BLaER1 treated with 17β-estradiol and CSF1 and Interleukin-3, amounts not matched to agents 10 nM and 100 nM (cell line): ENCODE results near the gene GMDS.

Experiments
- H3K27ac ChIP-seq, 11 experiments: shearing (Covaris generic); formaldehyde crosslinking; 2 replicates each; pipeline ENCODE4 v1.8.1; 2022
- H3K27me3 ChIP-seq, 11 experiments: shearing (Covaris generic); formaldehyde crosslinking; 2 replicates each; pipeline ENCODE4 v1.8.1; 2022
- H3K36me3 ChIP-seq, 11 experiments: shearing (Covaris generic); formaldehyde crosslinking; 2 replicates each; pipeline ENCODE4 v1.8.1; 2022
- H3K4me1 ChIP-seq, 10 experiments: shearing (Covaris generic); formaldehyde crosslinking; 2 replicates each; pipeline ENCODE4 v1.8.1; 2022
- H3K4me2 ChIP-seq, 11 experiments: shearing (Covaris generic); formaldehyde crosslinking; 2 replicates each; pipeline ENCODE4 v1.8.1; 2022
- H3K4me3 ChIP-seq, 10 experiments: shearing (Covaris generic); formaldehyde crosslinking; 2 replicates each; pipeline ENCODE4 v1.8.1; 2022
- H3K9ac ChIP-seq, 11 experiments: shearing (Covaris generic); formaldehyde crosslinking; 2 replicates each; pipeline ENCODE4 v1.8.1; 2022
- H3K9me3 ChIP-seq, 11 experiments: shearing (Covaris generic); formaldehyde crosslinking; replicated peaks in 1 of 11; 2 replicates each; pipeline ENCODE4 v1.8.1; 2022
- H4K20me1 ChIP-seq, 11 experiments: shearing (Covaris generic); formaldehyde crosslinking; 2 replicates each; pipeline ENCODE4 v1.8.1; 2022
- Cebpa-rat ChIP-seq, 11 experiments: shearing (Covaris generic); IDR thresholded peaks; 2 replicates each; pipeline ENCODE4 v1.8.1; 2022

Gene GMDS

GRCh38 chr6:1641343-1641885 lies 604.0 kb downstream of the GMDS start:
- Histone ChIP-seq H3K9me3 (no peaks in the 10 kb centered on the region), H3K9ac (no peak overlapping the region), H3K4me2 (peak overlapping the region in 9 of 11 experiments; percentile 15 to 87 (median 68); a peak in 16 of 22 replicates), H3K27me3 (peaks cover 0 to 6% (median 0%) of the 10 kb centered on the region in 11 experiments; a peak in 3 of 22 replicates), H4K20me1 (peaks cover 0 to 18% (median 0%) of the 10 kb centered on the region in 11 experiments; a peak in 7 of 22 replicates), H3K27ac (no peak overlapping the region), H3K36me3 (no peaks in the 10 kb centered on the region; a peak in 1 of 22 replicates), H3K4me1 (peaks cover 35 to 91% (median 72%) of the 10 kb centered on the region in 10 experiments), H3K4me3 (no peak overlapping the region)
- TF ChIP-seq Cebpa-rat (IDR thresholded peaks at IDR 0.05): no peak

- Histone ChIP-seq H3K4me2 (peak overlapping the region in 9 of 11 experiments; percentile 15 to 87 (median 68); a peak in 16 of 22 replicates), H3K9ac (no peak overlapping the region), H3K4me1 (peaks cover 42 to 98% (median 82%) of the 10 kb centered on the region in 10 experiments), H3K4me3 (no peak overlapping the region), H4K20me1 (peaks cover 0 to 18% (median 0%) of the 10 kb centered on the region in 11 experiments; a peak in 7 of 22 replicates), H3K9me3 (no peaks in the 10 kb centered on the region), H3K36me3 (no peaks in the 10 kb centered on the region; a peak in 1 of 22 replicates), H3K27me3 (peaks cover 0 to 6% (median 0%) of the 10 kb centered on the region in 11 experiments; a peak in 3 of 22 replicates), H3K27ac (no peak overlapping the region)
- no peak for TF ChIP-seq Cebpa-rat (IDR thresholded peaks at IDR 0.05)
These were observed 604.9 kb downstream of the GMDS start for GRCh38 chr6:1640476-1640875.

- peaks cover 0 to 6% (median 0%) of the 10 kb centered on the region in 11 experiments; a peak in 3 of 22 replicates for H3K27me3 ChIP-seq
- peaks cover 32 to 88% (median 72%) of the 10 kb centered on the region in 10 experiments for H3K4me1 ChIP-seq
- peaks cover 0 to 17% (median 0%) of the 10 kb centered on the region in 11 experiments; a peak in 7 of 22 replicates for H4K20me1 ChIP-seq
- TF ChIP-seq Cebpa-rat (IDR thresholded peaks at IDR 0.05): no peak
- H3K4me2 ChIP-seq: peak overlapping the region in 3 of 11 experiments; percentile 68 to 87 (median 79); a peak in 3 of 22 replicates
- H3K27ac ChIP-seq: no peak overlapping the region
- H3K36me3 ChIP-seq: no peaks in the 10 kb centered on the region; a peak in 1 of 22 replicates
- H3K4me3 ChIP-seq: no peak overlapping the region
- no peaks in the 10 kb centered on the region for H3K9me3 ChIP-seq
- no peak overlapping the region for H3K9ac ChIP-seq
These were observed 606.0 kb downstream of the GMDS start for GRCh38 chr6:1639430-1639829.

- H3K9ac ChIP-seq: no peak overlapping the region; a peak in 2 of 22 replicates
- H3K9me3 ChIP-seq: no peaks in the 10 kb centered on the region
- H3K4me2 ChIP-seq: peak overlapping the region; percentile 19 to 85 (median 60); a peak in 20 of 22 replicates
- peak overlapping the region in 4 of 11 experiments; percentile 42 to 62 (median 44); a peak in 8 of 22 replicates for H3K27ac ChIP-seq
- H3K4me1 ChIP-seq: peaks cover 19 to 66% (median 50%) of the 10 kb centered on the region in 10 experiments
- H4K20me1 ChIP-seq: peaks cover 0 to 9% (median 0%) of the 10 kb centered on the region in 11 experiments; a peak in 2 of 22 replicates
- TF ChIP-seq Cebpa-rat (IDR thresholded peaks at IDR 0.05): no peak
- no peak overlapping the region; a peak in 1 of 20 replicates for H3K4me3 ChIP-seq
- H3K27me3 ChIP-seq: no peaks in the 10 kb centered on the region
- no peaks in the 10 kb centered on the region; a peak in 1 of 22 replicates for H3K36me3 ChIP-seq
These were observed 608.2 kb downstream of the GMDS start for GRCh38 chr6:1636971-1637871.

GRCh38 chr6:1636272-1636825 lies 609.1 kb downstream of the GMDS start:
- Histone ChIP-seq H3K36me3 (no peaks in the 10 kb centered on the region; a peak in 1 of 22 replicates), H4K20me1 (peaks cover 0 to 3% (median 0%) of the 10 kb centered on the region in 11 experiments; a peak in 2 of 22 replicates), H3K4me2 (peak overlapping the region; percentile 19 to 85 (median 60)), H3K9ac (no peak overlapping the region), H3K27ac (peak overlapping the region in 4 of 11 experiments; percentile 42 to 62 (median 44); a peak in 3 of 22 replicates), H3K9me3 (no peaks in the 10 kb centered on the region), H3K4me1 (peaks cover 19 to 57% (median 43%) of the 10 kb centered on the region in 10 experiments), H3K4me3 (no peak overlapping the region), H3K27me3 (no peaks in the 10 kb centered on the region)
- no peak for TF ChIP-seq Cebpa-rat (IDR thresholded peaks at IDR 0.05)

- H3K4me3 ChIP-seq: no peak overlapping the region
- no peaks in the 10 kb centered on the region; a peak in 2 of 22 replicates for H4K20me1 ChIP-seq
- peaks cover 19 to 49% (median 34%) of the 10 kb centered on the region in 10 experiments for H3K4me1 ChIP-seq
- H3K36me3 ChIP-seq: no peaks in the 10 kb centered on the region; a peak in 1 of 22 replicates
- H3K27me3 ChIP-seq: no peaks in the 10 kb centered on the region
- no peak for TF ChIP-seq Cebpa-rat (IDR thresholded peaks at IDR 0.05)
- H3K4me2 ChIP-seq: peak overlapping the region in 10 of 11 experiments; percentile 19 to 85 (median 63); a peak in 15 of 22 replicates
- H3K9me3 ChIP-seq: no peaks in the 10 kb centered on the region
- H3K27ac ChIP-seq: no peak overlapping the region
- no peak overlapping the region for H3K9ac ChIP-seq
These were observed 609.9 kb downstream of the GMDS start for GRCh38 chr6:1635305-1636010.

- TF ChIP-seq Cebpa-rat (IDR thresholded peaks at IDR 0.05): no peak
- no peak overlapping the region for H3K27ac ChIP-seq
- H3K9ac ChIP-seq: no peak overlapping the region
- H3K4me3 ChIP-seq: no peak overlapping the region
- H3K36me3 ChIP-seq: no peaks in the 10 kb centered on the region
- H3K27me3 ChIP-seq: no peaks in the 10 kb centered on the region
- no peaks in the 10 kb centered on the region for H3K9me3 ChIP-seq
- no peak overlapping the region for H3K4me2 ChIP-seq
- no peaks in the 10 kb centered on the region; a peak in 2 of 22 replicates for H4K20me1 ChIP-seq
- H3K4me1 ChIP-seq: peaks cover 18 to 35% (median 26%) of the 10 kb centered on the region in 10 experiments
These were observed 611.3 kb downstream of the GMDS start for GRCh38 chr6:1634081-1634480.

GRCh38 chr6:1633366-1634021 lies 611.9 kb downstream of the GMDS start:
- H3K36me3 ChIP-seq: no peaks in the 10 kb centered on the region
- no peak overlapping the region for H3K27ac ChIP-seq
- no peak overlapping the region for H3K4me2 ChIP-seq
- H3K27me3 ChIP-seq: peaks cover 0 to 4% (median 0%) of the 10 kb centered on the region in 11 experiments; a peak in 1 of 22 replicates
- H3K9ac ChIP-seq: no peak overlapping the region
- peaks cover 18 to 29% (median 26%) of the 10 kb centered on the region in 10 experiments for H3K4me1 ChIP-seq
- no peak for TF ChIP-seq Cebpa-rat (IDR thresholded peaks at IDR 0.05)
- H3K4me3 ChIP-seq: no peak overlapping the region
- H4K20me1 ChIP-seq: no peaks in the 10 kb centered on the region; a peak in 2 of 22 replicates
- H3K9me3 ChIP-seq: no peaks in the 10 kb centered on the region
